Glutamatergic neuron (in vitro differentiated cells): Measurements from ENCODE around the gene TNN. TPM values are rescaled to one million over a fixed set of nuclear protein-coding genes. Genes with fewer than 3 reads are reported as not detected.

Experiments used
- DNase-seq: peaks from one replicate; pipeline ENCODE4 v3.0.0; 2022
- H3K27ac Mint-ChIP-seq: one replicate; pipeline ENCODE4 v1.8.0; 2020; ENCODE audit warnings: mild to moderate bottlenecking, mixed read lengths, inconsistent platforms; ENCODE audit not compliant: unreplicated experiment
- H3K27me3 Mint-ChIP-seq: one replicate; pipeline ENCODE4 v1.8.0; 2020; ENCODE audit warnings: mild to moderate bottlenecking, moderate library complexity, mixed read lengths, inconsistent platforms; ENCODE audit not compliant: unreplicated experiment
- H3K36me3 Mint-ChIP-seq: one replicate; pipeline ENCODE4 v1.8.0; 2020; ENCODE audit warnings: mild to moderate bottlenecking, mixed read lengths, inconsistent platforms; ENCODE audit not compliant: unreplicated experiment
- H3K4me1 Mint-ChIP-seq: one replicate; pipeline ENCODE4 v1.8.0; 2020; ENCODE audit warnings: mild to moderate bottlenecking, low read depth, mixed read lengths, inconsistent platforms; ENCODE audit not compliant: unreplicated experiment
- H3K4me3 Mint-ChIP-seq: one replicate; pipeline ENCODE4 v1.8.0; 2020; ENCODE audit warnings: mild to moderate bottlenecking, mixed read lengths, inconsistent platforms; ENCODE audit not compliant: unreplicated experiment
- H3K9me3 Mint-ChIP-seq: one replicate; pipeline ENCODE4 v1.8.0; 2020; ENCODE audit warnings: mild to moderate bottlenecking, moderate library complexity, mixed read lengths, inconsistent platforms; ENCODE audit not compliant: unreplicated experiment
- total RNA-seq: library from RNA; stranded (reverse); fragmentation: NEBNext Ultra II Directional; extraction: Animal tissue kit (Norgen Biotek cat#: 25700); gene quantifications from one replicate; pipeline ENCODE4 v1.2.1, GENCODE V29; 2021; ENCODE audit not compliant: unreplicated experiment
- TF ChIP-seq, protein P1 (sequence below): fragments of 200-600 bp; sonication (generic); IDR thresholded peaks from one replicate; pipeline ENCODE4 v1.5.0; 2021; ENCODE audit not compliant: partially characterized antibody, unreplicated experiment

The TNN gene
- total RNA-seq, 1 donor from 2014 or later: not detected

DNA sequence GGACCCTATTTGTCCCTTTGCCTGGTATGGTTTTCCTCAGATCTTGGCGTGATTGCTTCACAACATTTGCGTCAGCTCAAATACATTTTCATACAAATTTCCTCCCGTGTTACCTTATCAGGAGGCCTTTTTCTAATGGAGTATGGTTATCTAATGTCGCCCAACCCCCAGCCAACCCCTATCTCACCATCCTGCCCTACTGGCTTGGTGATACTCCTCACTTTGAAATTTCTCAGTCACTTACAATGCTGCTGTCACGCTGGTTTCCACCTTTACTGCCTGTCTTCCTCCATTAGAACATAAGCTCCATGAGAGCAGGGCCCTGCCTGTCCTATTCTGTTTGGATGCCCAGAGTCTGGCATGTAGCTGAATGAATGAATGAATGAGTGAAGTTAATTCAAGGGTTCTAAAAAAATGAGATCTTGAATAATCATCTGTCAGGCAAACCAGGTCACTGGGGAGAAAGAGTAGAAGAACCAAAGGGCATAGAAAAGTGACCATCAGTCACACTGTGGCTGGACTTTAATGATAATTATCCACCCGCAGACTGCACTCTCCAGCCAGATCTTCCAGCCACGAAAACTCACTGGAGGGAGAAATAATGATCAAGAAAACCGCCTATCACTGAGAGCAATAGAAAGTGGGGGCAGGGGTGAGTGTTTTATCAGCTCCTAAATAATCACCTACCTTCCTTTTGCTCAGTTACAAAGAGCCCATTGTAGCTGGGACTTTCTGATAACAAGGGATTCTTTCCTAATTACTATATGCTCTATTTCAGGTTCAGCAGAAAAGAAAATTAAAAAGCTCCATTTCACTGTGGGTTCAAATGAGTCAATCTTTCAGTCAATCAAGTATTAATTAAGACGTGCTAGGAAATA lies 103.6 kb downstream of the TNN start:
- Mint-ChIP-seq H3K36me3 (no peaks in the 10 kb centered on the region), H3K9me3 (peaks cover 3% of the 10 kb centered on the region)

DNA sequence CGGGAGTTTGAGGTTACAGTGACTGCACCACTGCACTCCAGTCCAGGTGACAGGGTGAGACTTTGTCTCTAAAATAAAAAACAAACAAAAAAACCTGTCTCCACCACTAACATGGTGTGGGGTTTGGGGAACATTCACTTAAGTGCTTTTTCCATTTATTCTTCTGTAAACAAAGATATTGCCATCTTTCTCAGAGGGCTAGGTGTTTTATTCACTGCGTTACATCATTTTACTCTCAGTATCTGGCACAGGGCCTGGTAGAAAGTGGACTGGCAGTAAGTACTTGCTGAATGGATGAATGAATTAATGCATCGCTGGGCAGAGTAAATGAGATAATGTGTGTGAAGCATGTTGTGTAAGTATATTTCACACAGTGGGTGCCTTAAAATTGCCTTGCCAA lies 104.9 kb downstream of the TNN start:
- H3K27ac Mint-ChIP-seq: no peak overlapping the region

More for the DNA sequence above, 103.6 kb downstream of the TNN start:
- no peak overlapping the region for H3K27ac Mint-ChIP-seq
- H3K4me1 Mint-ChIP-seq: no peaks in the 10 kb centered on the region
- TF ChIP-seq, protein P1, sequence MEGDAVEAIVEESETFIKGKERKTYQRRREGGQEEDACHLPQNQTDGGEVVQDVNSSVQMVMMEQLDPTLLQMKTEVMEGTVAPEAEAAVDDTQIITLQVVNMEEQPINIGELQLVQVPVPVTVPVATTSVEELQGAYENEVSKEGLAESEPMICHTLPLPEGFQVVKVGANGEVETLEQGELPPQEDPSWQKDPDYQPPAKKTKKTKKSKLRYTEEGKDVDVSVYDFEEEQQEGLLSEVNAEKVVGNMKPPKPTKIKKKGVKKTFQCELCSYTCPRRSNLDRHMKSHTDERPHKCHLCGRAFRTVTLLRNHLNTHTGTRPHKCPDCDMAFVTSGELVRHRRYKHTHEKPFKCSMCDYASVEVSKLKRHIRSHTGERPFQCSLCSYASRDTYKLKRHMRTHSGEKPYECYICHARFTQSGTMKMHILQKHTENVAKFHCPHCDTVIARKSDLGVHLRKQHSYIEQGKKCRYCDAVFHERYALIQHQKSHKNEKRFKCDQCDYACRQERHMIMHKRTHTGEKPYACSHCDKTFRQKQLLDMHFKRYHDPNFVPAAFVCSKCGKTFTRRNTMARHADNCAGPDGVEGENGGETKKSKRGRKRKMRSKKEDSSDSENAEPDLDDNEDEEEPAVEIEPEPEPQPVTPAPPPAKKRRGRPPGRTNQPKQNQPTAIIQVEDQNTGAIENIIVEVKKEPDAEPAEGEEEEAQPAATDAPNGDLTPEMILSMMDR: no peak
- H3K27me3 Mint-ChIP-seq: peaks cover 2% of the 10 kb centered on the region
- no peak overlapping the region for H3K4me3 Mint-ChIP-seq
- no peak for DNase-seq

DNA sequence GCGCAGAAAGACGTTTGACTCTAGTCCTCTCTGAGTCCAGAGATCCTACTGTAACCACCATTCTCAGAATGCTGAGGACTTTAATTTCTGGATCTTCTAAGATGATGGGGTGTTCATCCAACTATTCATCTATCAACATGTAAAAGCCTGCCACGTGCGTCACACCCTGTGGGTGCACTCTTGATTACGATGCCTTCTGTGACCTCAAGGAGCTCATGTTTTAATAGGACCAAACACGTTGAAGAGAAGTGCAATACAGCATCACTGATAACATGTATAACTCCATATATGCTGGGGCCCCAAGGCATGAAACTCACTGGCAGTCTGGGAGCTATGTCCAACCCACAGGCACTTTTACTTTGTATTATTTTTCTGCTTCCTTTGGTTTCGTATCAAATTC lies 105.9 kb downstream of the TNN start:
- TF ChIP-seq, protein P1: no peak
- no peak overlapping the region for H3K4me3 Mint-ChIP-seq
- no peaks in the 10 kb centered on the region for H3K36me3 Mint-ChIP-seq
- peaks cover 2% of the 10 kb centered on the region for H3K27me3 Mint-ChIP-seq
- H3K4me1 Mint-ChIP-seq: no peaks in the 10 kb centered on the region
- H3K9me3 Mint-ChIP-seq: no peaks in the 10 kb centered on the region
- DNase-seq: no peak
- no peak overlapping the region for H3K27ac Mint-ChIP-seq

More for the DNA sequence above, 104.9 kb downstream of the TNN start:
- Mint-ChIP-seq H3K36me3 (no peaks in the 10 kb centered on the region), H3K4me3 (no peak overlapping the region), H3K4me1 (no peaks in the 10 kb centered on the region), H3K9me3 (peaks cover under 1% of the 10 kb centered on the region), H3K27me3 (peaks cover 2% of the 10 kb centered on the region)
- DNase-seq: no peak
- TF ChIP-seq, protein P1: no peak

DNA sequence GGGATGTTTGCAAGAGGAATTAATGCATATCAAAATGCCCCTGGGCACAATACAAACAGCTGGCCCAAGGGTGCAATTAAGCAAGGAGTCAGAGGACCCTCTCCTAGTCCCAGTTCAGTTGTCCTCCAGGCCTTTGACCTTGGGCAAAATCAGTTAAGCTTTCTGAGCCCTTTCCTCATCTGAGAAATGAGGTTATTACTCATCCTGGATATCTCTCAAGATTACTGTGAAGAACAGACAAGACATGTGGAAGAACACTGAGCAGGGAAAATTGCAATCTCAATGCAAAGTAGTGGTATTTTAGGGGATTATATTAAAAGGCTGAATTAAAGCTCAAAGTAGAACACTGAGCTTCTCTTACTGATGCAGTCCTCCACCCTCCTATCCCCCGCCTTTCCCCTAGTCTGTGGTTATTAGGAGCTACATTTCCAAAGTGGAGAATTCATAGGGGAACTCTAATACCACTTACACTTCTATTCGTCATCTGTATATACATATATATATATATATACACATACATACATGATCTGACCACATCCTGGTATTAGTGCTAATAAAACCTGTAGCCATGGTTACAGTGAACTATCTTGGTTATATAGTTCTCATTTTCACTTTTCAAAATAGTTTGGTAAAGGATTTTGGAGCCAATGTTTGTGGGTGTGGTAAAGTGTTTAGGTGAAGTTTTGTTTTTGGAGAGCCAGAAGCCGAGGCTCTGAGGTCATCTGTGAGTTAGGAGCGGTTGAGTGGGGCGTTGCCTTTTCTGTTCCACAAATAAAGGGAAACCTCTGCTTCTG lies 106.9 kb downstream of the TNN start:
- TF ChIP-seq, protein P1: no peak
- DNase-seq: no peak
- Mint-ChIP-seq H3K27ac (no peak overlapping the region), H3K27me3 (peaks cover 2% of the 10 kb centered on the region), H3K36me3 (no peaks in the 10 kb centered on the region), H3K9me3 (no peaks in the 10 kb centered on the region), H3K4me1 (no peaks in the 10 kb centered on the region), H3K4me3 (no peak overlapping the region)
